Activated CD4-positive, alpha-beta T cell treated with anti-CD3 and anti-CD28 coated beads, Interleukin-2, amount 10 ng/mL, durations not matched to agents 7 days and 5 days (primary cell): ENCODE results near the gene IRGC. TPM values are rescaled to one million over a fixed set of nuclear protein-coding genes. Genes with fewer than 3 reads are reported as not detected.

ENCODE experiments used
- CTCF ChIA-PET: fragments of 350-600 bp; sonication (Branson Sonifier 250); formaldehyde crosslinking; loops from one replicate; lab custom pipeline; 2021; ENCODE audit warnings: antibody characterized with exemption; lab: Charles Lee
- POLR2A ChIA-PET: fragments of 350-600 bp; sonication (Branson Sonifier 250); formaldehyde crosslinking; loops from one replicate; lab custom pipeline; 2021; ENCODE audit warnings: antibody characterized with exemption; lab: Charles Lee
- DNase-seq: peaks from one replicate; pipeline ENCODE4 v3.0.0-alpha.2; 2020
- H3K27ac Mint-ChIP-seq: one replicate; pipeline ENCODE4 v1.8.0; 2021; ENCODE audit warnings: mild to moderate bottlenecking, moderate library complexity, mixed read lengths
- H3K27me3 Mint-ChIP-seq: one replicate; pipeline ENCODE4 v1.8.0; 2021; ENCODE audit warnings: mixed read lengths
- H3K36me3 Mint-ChIP-seq: one replicate; pipeline ENCODE4 v1.8.0; 2021; ENCODE audit warnings: low read depth, mixed read lengths
- H3K4me1 Mint-ChIP-seq: one replicate; pipeline ENCODE4 v1.8.0; 2021; ENCODE audit warnings: mixed read lengths
- H3K4me3 Mint-ChIP-seq: one replicate; pipeline ENCODE4 v1.8.0; 2021; ENCODE audit warnings: mild to moderate bottlenecking, moderate library complexity, mixed read lengths
- H3K9me3 Mint-ChIP-seq: one replicate; pipeline ENCODE4 v1.8.0; 2021; ENCODE audit warnings: mixed read lengths
- total RNA-seq, 2 experiments: library from RNA; stranded (reverse); gene quantifications; one replicate each; pipeline ENCODE4 v1.2.3, GENCODE V29; 2021

IRGC gene
- total RNA-seq, 2 experiments from 2014 or later = not detected

- no peaks in the 10 kb centered on the region for H3K9me3 Mint-ChIP-seq
- peaks cover 28% of the 10 kb centered on the region for H3K36me3 Mint-ChIP-seq
- ChIA-PET POLR2A (interaction anchor here (0.7 to 1.2 kb wide), 4 partner anchors 11 to 97 kb away, joined by 3 to 5 read pairs (median 4); partner anchors contain the start of gene SMG9), CTCF (interaction anchor here (0.6 to 7.4 kb wide), 10 partner anchors 11 to 304 kb away, joined by 3 to 88 read pairs (median 4); partner anchors contain the start of genes KCNN4 and SMG9)
- peak; percentile 80 for DNase-seq
- peak overlapping the region; percentile 86 for H3K27ac Mint-ChIP-seq
- H3K27me3 Mint-ChIP-seq = no peaks in the 10 kb centered on the region
- H3K4me3 Mint-ChIP-seq = peak overlapping the region; percentile 21
- peaks cover 60% of the 10 kb centered on the region for H3K4me1 Mint-ChIP-seq
These were observed 49.4 kb downstream of the IRGC start for GRCh38 chr19:43765109-43765876.

- Mint-ChIP-seq H3K36me3 (peaks cover 38% of the 10 kb centered on the region), H3K27me3 (no peaks in the 10 kb centered on the region), H3K9me3 (no peaks in the 10 kb centered on the region), H3K27ac (peak overlapping the region; percentile 86), H3K4me1 (peaks cover 57% of the 10 kb centered on the region), H3K4me3 (peak overlapping the region; percentile 14)
- DNase-seq = no peak
- CTCF ChIA-PET = interaction anchor here (0.7 to 7.4 kb wide), 10 partner anchors 11 to 328 kb away, joined by 3 to 88 read pairs (median 5); partner anchors contain the start of genes KCNN4 and SMG9
- POLR2A ChIA-PET = interaction anchor here (0.7 kb wide), 1 partner anchor 10 kb away, joined by 3 read pairs; no protein-coding TSS in a partner anchor
These were observed 50.8 kb downstream of the IRGC start for GRCh38 chr19:43766755-43767043.

DNA sequence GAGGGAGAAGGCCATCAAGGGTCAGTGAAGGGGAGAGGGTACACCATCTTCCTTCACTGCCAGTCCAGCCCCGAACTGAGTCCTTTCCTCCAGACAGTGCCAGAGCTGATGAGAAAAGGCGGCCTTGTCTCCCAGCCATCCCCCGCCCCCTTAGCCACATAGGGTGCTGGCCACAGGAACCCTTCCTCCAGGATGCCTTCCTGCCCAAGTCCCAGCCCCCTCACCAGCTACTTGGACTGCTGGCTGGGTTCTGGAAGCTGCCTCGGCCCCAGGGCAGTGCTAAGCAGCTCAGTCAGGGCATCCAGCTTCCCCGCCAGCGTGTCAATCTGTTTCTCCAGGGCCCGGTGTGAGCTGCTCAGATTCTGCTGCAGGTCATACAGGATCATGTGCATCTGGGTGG, 51.4 kb downstream of the IRGC start:
- ChIA-PET CTCF (interaction anchor here (1.3 to 7.4 kb wide), 5 partner anchors 11 to 320 kb away, joined by 3 to 88 read pairs (median 6); partner anchors contain the start of genes KCNN4 and SMG9), POLR2A (no interaction called here)
- peak overlapping the region; percentile 86 for H3K27ac Mint-ChIP-seq
- peaks cover 56% of the 10 kb centered on the region for H3K4me1 Mint-ChIP-seq
- DNase-seq = no peak
- H3K9me3 Mint-ChIP-seq = no peaks in the 10 kb centered on the region
- H3K4me3 Mint-ChIP-seq = no peak overlapping the region
- peaks cover 38% of the 10 kb centered on the region for H3K36me3 Mint-ChIP-seq
- H3K27me3 Mint-ChIP-seq = no peaks in the 10 kb centered on the region

DNA sequence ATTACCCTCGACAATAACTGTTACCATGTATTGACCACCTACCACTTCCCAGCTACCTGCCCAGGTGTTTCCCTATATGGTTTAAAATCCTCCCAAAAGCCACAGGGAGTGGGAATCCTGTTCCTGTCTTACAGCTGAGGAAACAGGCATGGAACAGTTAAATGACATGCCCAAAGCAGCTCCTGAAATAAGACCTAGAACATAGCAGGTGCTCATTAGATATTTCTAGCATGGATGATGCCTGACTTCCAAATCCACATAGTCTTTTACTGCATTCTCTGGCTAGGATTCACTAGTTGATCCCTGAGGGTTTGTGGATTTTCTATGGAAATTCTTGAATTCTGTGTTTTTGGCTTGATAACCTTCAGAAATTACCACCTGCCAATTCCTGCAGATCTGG, 51.9 kb downstream of the IRGC start:
- Mint-ChIP-seq H3K4me3 (no peak overlapping the region), H3K4me1 (peaks cover 52% of the 10 kb centered on the region), H3K27ac (no peak overlapping the region), H3K9me3 (no peaks in the 10 kb centered on the region), H3K27me3 (no peaks in the 10 kb centered on the region), H3K36me3 (peaks cover 39% of the 10 kb centered on the region)
- ChIA-PET POLR2A (no interaction called here), CTCF (interaction anchor here (0.6 to 7.4 kb wide), 4 partner anchors 10 to 321 kb away, joined by 3 to 88 read pairs (median 42); partner anchors contain the start of genes KCNN4 and SMG9)
- DNase-seq = no peak

- H3K9me3 Mint-ChIP-seq = no peaks in the 10 kb centered on the region
- no peak for DNase-seq
- peaks cover 45% of the 10 kb centered on the region for H3K4me1 Mint-ChIP-seq
- H3K27me3 Mint-ChIP-seq = no peaks in the 10 kb centered on the region
- no peak overlapping the region for H3K27ac Mint-ChIP-seq
- peaks cover 44% of the 10 kb centered on the region for H3K36me3 Mint-ChIP-seq
- H3K4me3 Mint-ChIP-seq = no peak overlapping the region
- CTCF ChIA-PET = interaction anchor here (0.6 to 7.4 kb wide), 4 partner anchors 10 to 321 kb away, joined by 3 to 88 read pairs (median 42); partner anchors contain the start of genes KCNN4 and SMG9
- POLR2A ChIA-PET = no interaction called here
These were observed 52.6 kb downstream of the IRGC start for GRCh38 chr19:43768273-43769050.

- no peaks in the 10 kb centered on the region for H3K27me3 Mint-ChIP-seq
- DNase-seq = no peak
- ChIA-PET CTCF (interaction anchor here (0.6 to 7.4 kb wide), 4 partner anchors 9 to 175 kb away, joined by 3 to 88 read pairs (median 42); partner anchors contain the start of genes KCNN4 and SMG9), POLR2A (no interaction called here)
- H3K4me1 Mint-ChIP-seq = peaks cover 41% of the 10 kb centered on the region
- no peaks in the 10 kb centered on the region for H3K9me3 Mint-ChIP-seq
- no peak overlapping the region for H3K4me3 Mint-ChIP-seq
- H3K27ac Mint-ChIP-seq = no peak overlapping the region
- peaks cover 44% of the 10 kb centered on the region for H3K36me3 Mint-ChIP-seq
These were observed 53.4 kb downstream of the IRGC start for GRCh38 chr19:43769256-43769655.

Other genes starting within 250 kb of the IRGC start
- gene PHLDB3, start 211.3 kb upstream of the IRGC start, total RNA-seq = 10 to 100 TPM; 11.9 to 18.6 TPM
- gene ETHE1, start 188.9 kb upstream of the IRGC start, total RNA-seq = 10 to 100 TPM; 66.8 to 73.7 TPM
- gene ZNF575, start 182.9 kb upstream of the IRGC start, total RNA-seq = 1 to 10 TPM; 6.2 to 6.3 TPM
- 10 to 100 TPM; 41.2 to 42.6 TPM for gene XRCC1, start 140.5 kb upstream of the IRGC start, total RNA-seq
- 1 to 10 TPM; 4.1 to 5.0 TPM for gene PINLYP, start 140.3 kb upstream of the IRGC start, total RNA-seq
- 1 to 10 TPM; 9.0 to 9.7 TPM for gene IRGQ, start 119.9 kb upstream of the IRGC start, total RNA-seq
- 10 to 100 TPM; 14.1 to 14.9 TPM for gene ZNF576, start 119.5 kb upstream of the IRGC start, total RNA-seq
- gene SRRM5, start 104.0 kb upstream of the IRGC start, total RNA-seq = under 1 TPM; 0.50 to 0.79 TPM
- gene ZNF428, start 96.4 kb upstream of the IRGC start, total RNA-seq = 10 to 100 TPM; 24.5 to 30.5 TPM
- under 1 TPM; 0.12 to 0.20 TPM for gene CADM4, start 76.2 kb upstream of the IRGC start, total RNA-seq
- 10 to 100 TPM; 10.3 TPM for gene PLAUR, start 45.9 kb upstream of the IRGC start, total RNA-seq
- gene SMG9, start 38.9 kb downstream of the IRGC start, total RNA-seq = 10 to 100 TPM; 69.1 to 71.0 TPM
- 10 to 100 TPM; 31.9 to 34.5 TPM for gene KCNN4, start 64.9 kb downstream of the IRGC start, total RNA-seq
- gene LYPD5, start 86.4 kb downstream of the IRGC start, total RNA-seq = under 1 TPM; 0.62 to 0.79 TPM
- gene ZNF283, start 111.2 kb downstream of the IRGC start, total RNA-seq = 1 to 10 TPM; 6.1 to 7.4 TPM
- gene ZNF404, start 167.9 kb downstream of the IRGC start, total RNA-seq = 1 to 10 TPM in 1 of 2 experiments, under 1 TPM in 1; 0.98 to 1.3 TPM
- gene ZNF45, start 219.2 kb downstream of the IRGC start, total RNA-seq = 10 to 100 TPM; 17.0 to 17.1 TPM
- 1 to 10 TPM in 1 of 2 experiments, under 1 TPM in 1; 0.99 to 1.0 TPM for gene ZNF221, start 235.2 kb downstream of the IRGC start, total RNA-seq